ENCODE results near the gene SLCO4A1. TPM values are rescaled to one million over a fixed set of nuclear protein-coding genes. Genes with fewer than 3 reads are reported as not detected.

Gene SLCO4A1
- polyA plus RNA-seq, 1 experiment = 0.09 TPM

DNA sequence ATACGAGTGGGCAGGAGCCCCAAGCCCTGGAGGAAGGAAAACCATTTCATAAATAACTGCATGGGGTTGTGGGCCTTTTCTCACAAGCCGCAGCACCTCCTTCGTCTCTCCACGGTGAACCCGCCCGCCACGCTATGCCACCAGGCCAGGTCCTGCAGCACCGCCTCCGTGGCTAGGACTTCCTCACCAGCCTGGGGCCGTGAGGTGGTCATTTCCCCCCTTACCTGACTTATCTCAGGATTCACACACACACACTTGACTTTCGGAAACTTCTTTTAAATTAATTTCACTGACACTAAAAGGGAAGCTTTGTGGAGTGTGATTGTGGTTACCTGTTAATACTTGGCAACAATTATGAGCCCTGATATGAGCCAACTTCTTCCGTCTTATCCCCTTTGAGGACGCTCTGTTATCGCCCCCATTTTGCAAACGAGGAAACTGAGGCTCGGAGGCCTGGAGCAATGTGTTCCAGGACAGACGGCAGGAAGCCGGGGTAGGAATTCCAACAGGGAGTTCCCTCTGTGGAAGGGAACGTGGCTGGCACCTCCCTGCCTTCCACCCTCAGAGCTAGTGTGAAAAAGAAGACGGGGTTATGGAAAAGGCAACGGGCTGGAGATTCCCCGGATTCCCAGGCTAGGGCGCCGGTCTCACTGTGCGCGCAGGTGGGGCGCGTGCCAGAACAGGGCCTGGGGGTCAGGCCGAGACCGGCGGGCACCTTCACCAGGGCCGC is 817 bp upstream of the SLCO4A1 start:
- DNase-seq (ENCODE audit: low read depth, low spot score) = no peak
- peak overlapping the region; percentile 55; the same call in 1 of the 2 replicates for H3K4me3 ChIP-seq (ENCODE audit: low read depth, low read length)
- H3K9me3 ChIP-seq (ENCODE audit: control insufficient read depth, insufficient read depth, low read length) = no peaks in the 10 kb centered on the region; the same call in 1 of the 2 replicates
- H3K27me3 ChIP-seq (ENCODE audit: control insufficient read depth, insufficient read depth, low read length) = peaks cover 56% of the 10 kb centered on the region
- H3K27ac ChIP-seq (ENCODE audit: low read depth, low read length) = no peak overlapping the region
- ChIA-PET POLR2A (no interaction called here), CTCF (interaction anchor here (0.9 kb wide), 1 partner anchor 25 kb away, joined by 3 read pairs; no protein-coding TSS in a partner anchor)
- TF ChIP-seq, protein P1, sequence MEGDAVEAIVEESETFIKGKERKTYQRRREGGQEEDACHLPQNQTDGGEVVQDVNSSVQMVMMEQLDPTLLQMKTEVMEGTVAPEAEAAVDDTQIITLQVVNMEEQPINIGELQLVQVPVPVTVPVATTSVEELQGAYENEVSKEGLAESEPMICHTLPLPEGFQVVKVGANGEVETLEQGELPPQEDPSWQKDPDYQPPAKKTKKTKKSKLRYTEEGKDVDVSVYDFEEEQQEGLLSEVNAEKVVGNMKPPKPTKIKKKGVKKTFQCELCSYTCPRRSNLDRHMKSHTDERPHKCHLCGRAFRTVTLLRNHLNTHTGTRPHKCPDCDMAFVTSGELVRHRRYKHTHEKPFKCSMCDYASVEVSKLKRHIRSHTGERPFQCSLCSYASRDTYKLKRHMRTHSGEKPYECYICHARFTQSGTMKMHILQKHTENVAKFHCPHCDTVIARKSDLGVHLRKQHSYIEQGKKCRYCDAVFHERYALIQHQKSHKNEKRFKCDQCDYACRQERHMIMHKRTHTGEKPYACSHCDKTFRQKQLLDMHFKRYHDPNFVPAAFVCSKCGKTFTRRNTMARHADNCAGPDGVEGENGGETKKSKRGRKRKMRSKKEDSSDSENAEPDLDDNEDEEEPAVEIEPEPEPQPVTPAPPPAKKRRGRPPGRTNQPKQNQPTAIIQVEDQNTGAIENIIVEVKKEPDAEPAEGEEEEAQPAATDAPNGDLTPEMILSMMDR (IDR thresholded peaks at IDR 0.05; ENCODE audit: low read depth, low read length) = no peak

GRCh38 chr20:62642666-62643520 is 590 bp downstream of the SLCO4A1 start:
- Histone ChIP-seq H3K27me3 (ENCODE audit: control insufficient read depth, insufficient read depth, low read length) (peaks cover 45% of the 10 kb centered on the region), H3K4me3 (ENCODE audit: low read depth, low read length) (peak overlapping the region; percentile 55), H3K9me3 (ENCODE audit: control insufficient read depth, insufficient read depth, low read length) (no peaks in the 10 kb centered on the region; the same call in 1 of the 2 replicates), H3K27ac (ENCODE audit: low read depth, low read length) (no peak overlapping the region)
- ChIA-PET CTCF (interaction anchor here (0.9 to 1.5 kb wide), 2 partner anchors 26 to 148 kb away, joined by 3 to 6 read pairs; no protein-coding TSS in a partner anchor), POLR2A (no interaction called here)
- no peak for DNase-seq (ENCODE audit: low read depth, low spot score)
- TF ChIP-seq, protein P1 (IDR thresholded peaks at IDR 0.05; ENCODE audit: low read depth, low read length) = no peak

DNA sequence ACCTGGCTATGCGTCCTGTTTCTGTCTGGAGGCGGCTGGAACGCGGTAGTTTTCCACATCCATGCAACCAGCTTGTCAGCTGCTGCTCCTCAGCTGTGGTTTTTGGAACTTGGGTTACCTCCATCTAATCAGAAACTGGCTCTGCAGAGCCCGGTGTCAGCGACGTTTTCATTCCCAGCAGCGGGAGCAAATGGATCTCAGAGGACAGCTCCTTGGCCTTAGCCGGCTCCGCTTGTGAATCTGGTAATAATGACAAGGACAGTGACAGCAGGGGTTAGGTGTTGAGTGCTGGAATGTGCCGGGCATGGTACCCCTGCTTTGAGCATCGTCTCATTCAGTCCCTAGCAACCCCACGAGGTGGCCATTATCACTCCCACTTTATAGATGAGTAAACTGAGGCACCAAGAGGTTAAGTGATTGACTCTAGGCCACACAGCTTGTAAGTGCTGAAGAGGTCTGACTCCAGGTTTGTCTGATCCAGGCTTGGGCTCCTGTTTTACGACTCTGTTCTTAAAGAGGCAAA is 1.3 kb downstream of the SLCO4A1 start:
- H3K27ac ChIP-seq (ENCODE audit: low read depth, low read length) = no peak overlapping the region
- ChIA-PET CTCF (interaction anchor here (0.6 to 1.5 kb wide), 2 partner anchors 147 to 156 kb away, joined by 3 to 6 read pairs; no protein-coding TSS in a partner anchor), POLR2A (interaction anchor here (0.7 kb wide), 1 partner anchor 78 kb away, joined by 3 read pairs; no protein-coding TSS in a partner anchor)
- peaks cover 38% of the 10 kb centered on the region for H3K27me3 ChIP-seq (ENCODE audit: control insufficient read depth, insufficient read depth, low read length)
- no peaks in the 10 kb centered on the region; the same call in 1 of the 2 replicates for H3K9me3 ChIP-seq (ENCODE audit: control insufficient read depth, insufficient read depth, low read length)
- DNase-seq (ENCODE audit: low read depth, low spot score) = no peak
- H3K4me3 ChIP-seq (ENCODE audit: low read depth, low read length) = peak overlapping the region; percentile 55
- TF ChIP-seq, protein P1 (IDR thresholded peaks at IDR 0.05; ENCODE audit: low read depth, low read length) = no peak

GRCh38 chr20:62644044-62644795 is 1.9 kb downstream of the SLCO4A1 start:
- ChIA-PET CTCF (interaction anchor here (0.6 to 1.5 kb wide), 2 partner anchors 147 to 157 kb away, joined by 3 to 6 read pairs; no protein-coding TSS in a partner anchor), POLR2A (interaction anchor here (0.7 kb wide), 1 partner anchor 78 kb away, joined by 3 read pairs; no protein-coding TSS in a partner anchor)
- H3K9me3 ChIP-seq (ENCODE audit: control insufficient read depth, insufficient read depth, low read length) = no peaks in the 10 kb centered on the region; the same call in 1 of the 2 replicates
- H3K4me3 ChIP-seq (ENCODE audit: low read depth, low read length) = no peak overlapping the region
- H3K27me3 ChIP-seq (ENCODE audit: control insufficient read depth, insufficient read depth, low read length) = peaks cover 32% of the 10 kb centered on the region
- no peak for DNase-seq (ENCODE audit: low read depth, low spot score)
- TF ChIP-seq, protein P1 (IDR thresholded peaks at IDR 0.05; ENCODE audit: low read depth, low read length) = no peak
- H3K27ac ChIP-seq (ENCODE audit: low read depth, low read length) = no peak overlapping the region

All from AG04450 (cell line).